ENCODE data around the gene PPP4R4.

GRCh38 chr14:94237983-94238382 lies 63.9 kb downstream of the PPP4R4 start:
- TF ChIP-seq CTCF (IDR thresholded peaks at IDR 0.05) (no peak), POLR2A (IDR thresholded peaks at IDR 0.05) (no peak)

All from lower leg skin (tissue), 3 donors.